CD8-positive, alpha-beta memory T cell (primary cell): Measurements from ENCODE around the gene CDC42SE1. TPM values are rescaled to one million over a fixed set of nuclear protein-coding genes. Genes with fewer than 3 reads are reported as not detected.

ENCODE experiments used
- CTCF ChIA-PET: fragments of 350-600 bp; sonication (Branson Sonifier 250); formaldehyde crosslinking; loops from one replicate; lab custom pipeline; 2021; ENCODE audit warnings: antibody characterized with exemption; lab: Charles Lee
- POLR2A ChIA-PET: fragments of 350-600 bp; sonication (Branson Sonifier 250); formaldehyde crosslinking; loops from one replicate; lab custom pipeline; 2021; ENCODE audit warnings: antibody characterized with exemption; lab: Charles Lee
- DNase-seq, 5 donors: peaks; one replicate each; pipeline versions ENCODE4 v3.0.0 to v3.0.0-alpha.2; 2020 to 2022; ENCODE audit warnings: mixed read lengths in 1 of 5
- H3K27ac ChIP-seq: one replicate; pipeline ENCODE4 v1.7.0; 2013; ENCODE audit warnings: low read depth, mild to moderate bottlenecking, low read length, moderate library complexity
- H3K27me3 ChIP-seq: 2 replicates; pipeline ENCODE4 v1.7.0; 2013; ENCODE audit warnings: low read length, mild to moderate bottlenecking; ENCODE audit not compliant: insufficient read depth, poor library complexity, severe bottlenecking
- H3K36me3 ChIP-seq: 2 replicates; pipeline ENCODE4 v1.7.0; 2013; ENCODE audit warnings: mild to moderate bottlenecking, low read length, moderate library complexity; ENCODE audit not compliant: insufficient read depth
- H3K4me1 ChIP-seq: 2 replicates; pipeline ENCODE4 v1.7.0; 2013; ENCODE audit warnings: mild to moderate bottlenecking, low read length, moderate library complexity; ENCODE audit not compliant: insufficient read depth
- H3K4me3 ChIP-seq: 2 replicates; pipeline ENCODE4 v1.7.0; 2013; ENCODE audit warnings: mild to moderate bottlenecking, low read length
- H3K9me3 ChIP-seq: 2 replicates; pipeline ENCODE4 v1.7.0; 2013; ENCODE audit warnings: mild to moderate bottlenecking, low read length
- H3K27ac Mint-ChIP-seq, 8 donors: one replicate each; pipeline ENCODE4 v1.8.0; 2020 to 2021; ENCODE audit warnings: mixed read lengths in 8 of 8, mild to moderate bottlenecking in 6 of 8, inconsistent platforms in 3 of 8, moderate library complexity in 3 of 8
- H3K27me3 Mint-ChIP-seq, 2 donors: one replicate each; pipeline ENCODE4 v1.8.0; 2020 to 2021; ENCODE audit warnings: mixed read lengths in 2 of 2, mild to moderate bottlenecking in 1 of 2, moderate library complexity in 1 of 2
- H3K36me3 Mint-ChIP-seq, 3 donors: one replicate each; pipeline ENCODE4 v1.8.0; 2020 to 2021; ENCODE audit warnings: mixed read lengths in 3 of 3, inconsistent platforms in 1 of 3, mild to moderate bottlenecking in 1 of 3
- H3K4me1 Mint-ChIP-seq, 3 donors: one replicate each; pipeline ENCODE4 v1.8.0; 2020 to 2021; ENCODE audit warnings: mixed read lengths in 3 of 3, inconsistent platforms in 1 of 3, mild to moderate bottlenecking in 1 of 3
- H3K4me3 Mint-ChIP-seq, 7 donors: one replicate each; pipeline ENCODE4 v1.8.0; 2020 to 2021; ENCODE audit warnings: mixed read lengths in 7 of 7, mild to moderate bottlenecking in 6 of 7, moderate library complexity in 4 of 7, inconsistent platforms in 2 of 7
- H3K9me3 Mint-ChIP-seq, 5 donors: one replicate each; pipeline ENCODE4 v1.8.0; 2020 to 2022; ENCODE audit warnings: mixed read lengths in 5 of 5, mild to moderate bottlenecking in 3 of 5, moderate library complexity in 2 of 5, inconsistent platforms in 1 of 5
- polyA plus RNA-seq: library from polyadenylated mRNA; unstranded; fragments of 300-500 nt; fragmentation: Illumina TruSeq; gene quantifications from one replicate; pipeline ENCODE4 v1.2.3, GENCODE V29; 2021
- total RNA-seq, 2 experiments: library from RNA; stranded (reverse); gene quantifications; one replicate each; pipeline ENCODE4 v1.2.3, GENCODE V29; 2021

The CDC42SE1 gene
- total and polyA plus RNA-seq, 3 experiments from 2014 or later: 104 to 213 (median 201) TPM

DNA sequence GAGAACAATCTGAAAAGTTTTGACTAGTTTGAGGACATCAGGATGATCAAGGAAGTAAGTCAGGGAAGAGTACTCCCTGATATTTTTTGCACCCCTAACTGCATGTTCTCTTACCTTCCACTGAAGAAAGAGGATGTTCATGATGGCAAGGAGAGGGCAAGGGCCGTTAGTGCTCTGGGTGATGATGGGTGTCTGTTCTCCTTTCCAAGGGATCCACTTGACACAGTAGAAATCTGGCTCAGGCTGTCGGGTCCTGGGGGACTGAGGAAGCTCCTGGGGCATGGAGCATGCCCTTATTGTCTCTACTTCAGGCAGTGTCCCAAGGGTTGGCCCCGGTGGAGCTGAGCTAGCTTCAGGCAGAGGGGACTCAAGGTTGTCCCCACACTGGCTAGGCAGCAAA is 57.4 kb downstream of the CDC42SE1 start:
- Mint-ChIP-seq H3K9me3 (no peaks in the 10 kb centered on the region), H3K4me3 (no peak overlapping the region), H3K4me1 (peaks cover 26 to 50% (median 42%) of the 10 kb centered on the region in 3 donors), H3K27me3 (peaks cover 2 to 8% of the 10 kb centered on the region in 2 donors), H3K27ac (peak overlapping the region in 3 of 8 donors; percentile 17 to 47 (median 30)), H3K36me3 (peaks cover 0 to 5% (median under 1%) of the 10 kb centered on the region in 3 donors)
- Histone ChIP-seq H3K27ac (no peak overlapping the region), H3K36me3 (peaks cover 26% of the 10 kb centered on the region), H3K27me3 (no peaks in the 10 kb centered on the region), H3K4me1 (peaks cover 67% of the 10 kb centered on the region), H3K4me3 (peak overlapping the region; percentile 17), H3K9me3 (no peaks in the 10 kb centered on the region)
- POLR2A ChIA-PET: interaction anchor here (1.0 kb wide), 1 partner anchor 26 kb away, joined by 3 read pairs; no protein-coding TSS in a partner anchor
- no peak for DNase-seq
- CTCF ChIA-PET: no interaction called here

DNA sequence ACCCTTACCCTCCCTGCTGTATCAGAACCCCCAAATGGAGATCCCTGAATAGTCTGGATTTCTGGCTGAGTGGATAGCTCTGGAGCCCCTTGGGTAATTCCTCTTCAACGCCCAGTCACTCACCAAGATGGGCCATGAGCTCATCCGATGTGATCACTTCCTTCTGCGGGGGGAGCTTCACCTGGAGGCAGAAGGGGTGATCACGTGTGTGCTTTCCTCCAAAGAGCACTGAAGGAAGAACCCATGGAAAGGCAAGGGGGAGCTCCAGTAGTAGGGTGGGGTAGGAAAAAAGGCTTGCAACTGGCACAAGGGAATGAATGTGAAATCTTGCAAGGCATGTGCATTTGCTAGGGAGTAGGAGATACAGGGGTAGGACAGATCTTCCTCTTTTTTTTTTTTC is 57.8 kb downstream of the CDC42SE1 start:
- H3K4me1 ChIP-seq: peaks cover 63% of the 10 kb centered on the region
- Mint-ChIP-seq H3K4me1 (peaks cover 22 to 45% (median 37%) of the 10 kb centered on the region in 3 donors), H3K36me3 (peaks cover 0 to 5% (median 3%) of the 10 kb centered on the region in 3 donors), H3K9me3 (no peaks in the 10 kb centered on the region), H3K27ac (peak overlapping the region in 5 of 8 donors; percentile 14 to 47 (median 23)), H3K4me3 (no peak overlapping the region), H3K27me3 (peaks cover 2 to 8% of the 10 kb centered on the region in 2 donors)
- CTCF ChIA-PET: no interaction called here
- H3K36me3 ChIP-seq: peaks cover 26% of the 10 kb centered on the region
- no peak overlapping the region for H3K4me3 ChIP-seq
- H3K27me3 ChIP-seq: no peaks in the 10 kb centered on the region
- POLR2A ChIA-PET: no interaction called here
- DNase-seq: no peak
- H3K27ac ChIP-seq: no peak overlapping the region
- no peaks in the 10 kb centered on the region for H3K9me3 ChIP-seq

Other genes with a start within 250 kb of the CDC42SE1 start
- 10 to 100 TPM; 35.7 to 40.3 TPM for gene ARNT, start 183.0 kb downstream of the CDC42SE1 start, total RNA-seq
- 20.3 TPM for gene ARNT, start 183.0 kb downstream of the CDC42SE1 start, polyA plus RNA-seq
- gene CTXND2, start 172.5 kb downstream of the CDC42SE1 start, total RNA-seq: not detected
- not detected for gene CTXND2, start 172.5 kb downstream of the CDC42SE1 start, polyA plus RNA-seq
- gene SETDB1, start 133.3 kb downstream of the CDC42SE1 start, total RNA-seq: 10 to 100 TPM; 45.4 to 47.5 TPM
- gene SETDB1, start 133.3 kb downstream of the CDC42SE1 start, polyA plus RNA-seq: 15.5 TPM
- 100 to 1,000 TPM; 224 to 232 TPM for gene CERS2, start 84.8 kb downstream of the CDC42SE1 start, total RNA-seq
- gene CERS2, start 84.8 kb downstream of the CDC42SE1 start, polyA plus RNA-seq: 167 TPM
- not detected for gene ANXA9, start 77.3 kb downstream of the CDC42SE1 start, total RNA-seq
- gene ANXA9, start 77.3 kb downstream of the CDC42SE1 start, polyA plus RNA-seq: not detected
- 1 to 10 TPM; 5.7 to 6.3 TPM for gene MINDY1, start 52.7 kb downstream of the CDC42SE1 start, total RNA-seq
- 1.8 TPM for gene MINDY1, start 52.7 kb downstream of the CDC42SE1 start, polyA plus RNA-seq
- gene PRUNE1, start 51.2 kb downstream of the CDC42SE1 start, total RNA-seq: 10 to 100 TPM; 14.6 to 16.8 TPM
- gene PRUNE1, start 51.2 kb downstream of the CDC42SE1 start, polyA plus RNA-seq: 49.4 TPM
- 1 to 10 TPM in 1 of 2 experiments, under 1 TPM in 1; 0.75 to 1.3 TPM for gene BNIPL, start 23.0 kb downstream of the CDC42SE1 start, total RNA-seq
- 0.08 TPM for gene BNIPL, start 23.0 kb downstream of the CDC42SE1 start, polyA plus RNA-seq
- 1 to 10 TPM; 1.6 to 2.3 TPM for gene C1orf56, start 11.9 kb downstream of the CDC42SE1 start, total RNA-seq
- 2.7 TPM for gene C1orf56, start 11.9 kb downstream of the CDC42SE1 start, polyA plus RNA-seq
- 1 to 10 TPM; 3.3 to 3.9 TPM for gene MLLT11, start 775 bp upstream of the CDC42SE1 start, total RNA-seq
- 4.7 TPM for gene MLLT11, start 775 bp upstream of the CDC42SE1 start, polyA plus RNA-seq
- gene GABPB2, start 11.1 kb upstream of the CDC42SE1 start, total RNA-seq: 10 to 100 TPM; 19.2 to 19.4 TPM
- 16.0 TPM for gene GABPB2, start 11.1 kb upstream of the CDC42SE1 start, polyA plus RNA-seq
- 1 to 10 TPM; 2.9 to 3.1 TPM for gene SEMA6C, start 87.0 kb upstream of the CDC42SE1 start, total RNA-seq
- 1.5 TPM for gene SEMA6C, start 87.0 kb upstream of the CDC42SE1 start, polyA plus RNA-seq
- gene TNFAIP8L2, start 97.0 kb upstream of the CDC42SE1 start, total RNA-seq: 10 to 100 TPM; 24.6 to 25.5 TPM
- 22.6 TPM for gene TNFAIP8L2, start 97.0 kb upstream of the CDC42SE1 start, polyA plus RNA-seq
- 1 to 10 TPM; 4.6 to 5.5 TPM for gene LYSMD1, start 106.3 kb upstream of the CDC42SE1 start, total RNA-seq
- 0.54 TPM for gene LYSMD1, start 106.3 kb upstream of the CDC42SE1 start, polyA plus RNA-seq
- 10 to 100 TPM; 86.3 to 90.9 TPM for gene SCNM1, start 106.5 kb upstream of the CDC42SE1 start, total RNA-seq
- 58.4 TPM for gene SCNM1, start 106.5 kb upstream of the CDC42SE1 start, polyA plus RNA-seq
- 1 to 10 TPM; 2.4 to 3.7 TPM for gene TMOD4, start 116.4 kb upstream of the CDC42SE1 start, total RNA-seq
- gene TMOD4, start 116.4 kb upstream of the CDC42SE1 start, polyA plus RNA-seq: 1.0 TPM
- gene VPS72, start 130.6 kb upstream of the CDC42SE1 start, total RNA-seq: 10 to 100 TPM; 84.4 to 85.4 TPM
- gene VPS72, start 130.6 kb upstream of the CDC42SE1 start, polyA plus RNA-seq: 68.3 TPM
- gene PIP5K1A, start 138.9 kb upstream of the CDC42SE1 start, total RNA-seq: 10 to 100 TPM; 76.7 to 77.0 TPM
- gene PIP5K1A, start 138.9 kb upstream of the CDC42SE1 start, polyA plus RNA-seq: 13.0 TPM
- 100 to 1,000 TPM; 250 to 256 TPM for gene PSMD4, start 195.1 kb upstream of the CDC42SE1 start, total RNA-seq
- gene PSMD4, start 195.1 kb upstream of the CDC42SE1 start, polyA plus RNA-seq: 239 TPM
- gene ZNF687, start 222.7 kb upstream of the CDC42SE1 start, total RNA-seq: 10 to 100 TPM; 23.8 to 26.5 TPM
- gene ZNF687, start 222.7 kb upstream of the CDC42SE1 start, polyA plus RNA-seq: 1.6 TPM